ENCODE results near the gene INKA1. TPM values are rescaled to one million over a fixed set of nuclear protein-coding genes. Genes with fewer than 3 reads are reported as not detected.

INKA1 gene
- total RNA-seq, 4 donors from 2014 or later, result 30.4 to 56.1 (median 37.9) TPM

- DNase-seq (ENCODE audit: low spot score in 2 of 2), result no peak
- 52 to 75% methylated on average over 3 of the region's 3 CpGs for WGBS, 2 donors
- intact Hi-C loops (cut with DNase I; ENCODE audit: low total_unique reads), result no loop called here
- no peak for TF ChIP-seq CTCF (IDR thresholded peaks at IDR 0.05)
- no peak for TF ChIP-seq POLR2A (IDR thresholded peaks at IDR 0.05)
- no peak overlapping the region for H3K4me3 ChIP-seq (ENCODE audit: low read depth, poor library complexity, severe bottlenecking)
These were observed 28.3 kb downstream of the INKA1 start for GRCh38 chr3:49831341-49831740.

GRCh38 chr3:49839193-49839809 lies 36.2 kb downstream of the INKA1 start:
- peak; percentile 77 to 95 for DNase-seq (ENCODE audit: low spot score in 2 of 2)
- TF ChIP-seq POLR2A (IDR thresholded peaks at IDR 0.05) (no peak), CTCF (IDR thresholded peaks at IDR 0.05) (no peak)
- WGBS, 2 donors, result 47 to 48% methylated on average over 6 of the region's 6 CpGs
- H3K4me3 ChIP-seq (ENCODE audit: low read depth, poor library complexity, severe bottlenecking), result no peak overlapping the region
- intact Hi-C loops (cut with DNase I; ENCODE audit: low total_unique reads), result loop anchor here (5.0 kb wide), 2 partner anchors 37 to 137 kb away; partner anchors contain the start of gene INKA1

- 68 to 80% methylated on average over 2 of the region's 2 CpGs for WGBS, 2 donors
- no peak for TF ChIP-seq POLR2A (IDR thresholded peaks at IDR 0.05)
- TF ChIP-seq CTCF (IDR thresholded peaks at IDR 0.05), result no peak
- intact Hi-C loops (cut with DNase I; ENCODE audit: low total_unique reads), result no loop called here
- DNase-seq (ENCODE audit: low spot score in 2 of 2), result no peak
- H3K4me3 ChIP-seq (ENCODE audit: low read depth, poor library complexity, severe bottlenecking), result no peak overlapping the region
These were observed 37.3 kb downstream of the INKA1 start for GRCh38 chr3:49840388-49840787.

DNA sequence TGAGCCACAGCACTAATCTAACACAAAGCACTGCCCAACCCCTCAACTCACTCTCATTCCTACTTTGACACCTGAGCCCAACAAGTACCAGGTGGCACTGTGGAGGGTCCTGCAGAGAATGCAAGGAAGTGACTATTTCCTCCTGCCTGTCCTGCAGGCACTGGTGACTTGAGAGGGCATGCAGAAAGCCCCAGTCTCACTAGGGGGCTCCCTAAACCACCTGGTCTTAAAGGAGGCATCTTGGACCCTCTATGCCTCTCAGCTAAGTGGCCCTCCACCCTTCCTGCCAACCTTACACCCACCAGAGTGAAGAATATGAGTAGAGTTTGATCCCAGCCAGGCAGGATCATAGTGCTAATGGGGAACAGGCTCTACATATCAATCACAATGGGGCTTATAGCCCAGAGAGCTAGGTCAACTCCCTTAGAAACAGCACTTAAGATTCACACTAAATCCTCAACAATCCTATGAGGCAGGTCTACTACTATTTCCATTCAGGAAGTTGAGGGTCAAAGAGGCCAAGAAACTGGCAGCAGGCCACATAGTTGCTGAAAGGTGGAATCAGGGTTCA lies 38.1 kb downstream of the INKA1 start:
- no peak for DNase-seq (ENCODE audit: low spot score in 2 of 2)
- H3K4me3 ChIP-seq (ENCODE audit: low read depth, poor library complexity, severe bottlenecking), result no peak overlapping the region
- TF ChIP-seq CTCF (IDR thresholded peaks at IDR 0.05) (no peak), POLR2A (IDR thresholded peaks at IDR 0.05) (no peak)
- intact Hi-C loops (cut with DNase I; ENCODE audit: low total_unique reads), result no loop called here

- TF ChIP-seq POLR2A (IDR thresholded peaks at IDR 0.05), result no peak
- no peak for TF ChIP-seq CTCF (IDR thresholded peaks at IDR 0.05)
- DNase-seq (ENCODE audit: low spot score in 2 of 2), result no peak
- intact Hi-C loops (cut with DNase I; ENCODE audit: low total_unique reads), result no loop called here
- WGBS, 2 donors, result 69 to 73% methylated on average over 3 to 6 of the region's 7 CpGs
- no peak overlapping the region for H3K4me3 ChIP-seq (ENCODE audit: low read depth, poor library complexity, severe bottlenecking)
These were observed 38.7 kb downstream of the INKA1 start for GRCh38 chr3:49841806-49842205.

Data from lower leg skin (tissue), 4 donors.